Head of caudate nucleus (tissue), 42 donors: ENCODE data around the gene AIF1.
"Not testable (repeated sequence)": the region's sequence is repeated elsewhere in the genome, so short reads cannot be mapped to it uniquely, and the experiment has no call there.

Experiments
- DNase-seq, 42 donors: peaks; one replicate each; pipeline versions ENCODE4 v3.0.0 to v3.0.0-alpha.2; 2020 to 2021; ENCODE audit warnings: mixed read lengths in 7 of 42
- intact Hi-C: fragments of 100-400 bp; cut with DNase I; formaldehyde crosslinking; loops from one replicate; pipeline ENCODE4 v1.15.0; 2022

AIF1 gene

DNA sequence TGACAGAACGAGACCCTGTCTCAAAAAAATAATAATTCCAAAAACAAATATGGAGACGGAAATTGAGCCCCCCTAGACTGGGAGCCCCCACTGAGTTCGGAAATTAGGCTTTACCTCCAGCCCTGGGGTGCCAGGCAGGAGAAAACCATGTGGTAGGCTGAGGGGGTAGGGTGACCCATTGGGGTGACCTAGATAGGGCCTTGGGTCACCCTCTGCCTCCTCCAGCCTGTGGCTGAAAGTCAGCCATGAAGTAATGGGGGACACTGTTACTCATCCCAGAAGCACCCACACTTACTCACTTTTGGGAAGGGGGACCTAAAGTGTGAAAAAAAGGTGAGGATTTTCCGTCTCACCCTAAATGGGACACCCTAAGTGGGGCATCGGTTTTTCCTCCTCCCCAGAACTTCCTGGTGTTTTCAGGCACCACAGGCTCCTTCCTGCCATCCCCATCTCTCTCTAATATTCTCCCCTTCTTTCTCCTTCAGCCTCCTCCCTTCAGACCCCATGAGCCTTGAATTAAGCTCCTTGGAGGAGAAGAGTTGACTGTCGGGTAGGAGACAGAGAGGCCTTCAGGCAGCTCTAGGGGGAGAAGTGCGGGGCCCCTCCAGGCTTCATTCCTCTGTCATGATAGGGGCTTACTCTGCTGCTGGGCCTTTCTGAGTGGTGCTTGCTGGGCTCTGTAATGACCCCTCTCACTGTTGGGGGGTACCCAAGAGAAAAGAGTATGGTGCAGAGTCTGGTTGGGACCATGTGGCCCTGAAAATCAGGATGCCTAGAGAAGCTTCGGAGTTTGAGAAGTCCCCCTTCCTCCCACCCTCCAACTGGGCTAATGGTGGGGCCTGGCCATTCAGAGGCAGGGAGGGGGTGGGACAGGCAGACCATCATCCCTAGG, 35.2 kb upstream of the AIF1 start:
- intact Hi-C loops = no loop called here
- no peak for DNase-seq

DNA sequence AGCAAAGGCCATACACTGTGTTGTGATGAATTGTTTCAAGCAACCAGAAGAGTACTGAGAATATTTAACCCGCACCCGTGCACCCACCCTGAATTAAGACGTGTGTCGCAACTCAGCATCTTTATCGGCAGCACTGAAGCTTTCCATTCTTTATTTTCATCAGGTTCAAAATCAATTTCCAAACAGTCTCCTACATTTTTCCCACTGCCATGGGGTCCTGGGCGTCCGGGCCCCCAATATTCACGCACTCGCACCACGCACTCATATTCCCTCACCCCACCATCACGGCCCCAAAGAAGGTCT, 34.6 kb upstream of the AIF1 start:
- DNase-seq = no peak
- intact Hi-C loops = no loop called here

DNA sequence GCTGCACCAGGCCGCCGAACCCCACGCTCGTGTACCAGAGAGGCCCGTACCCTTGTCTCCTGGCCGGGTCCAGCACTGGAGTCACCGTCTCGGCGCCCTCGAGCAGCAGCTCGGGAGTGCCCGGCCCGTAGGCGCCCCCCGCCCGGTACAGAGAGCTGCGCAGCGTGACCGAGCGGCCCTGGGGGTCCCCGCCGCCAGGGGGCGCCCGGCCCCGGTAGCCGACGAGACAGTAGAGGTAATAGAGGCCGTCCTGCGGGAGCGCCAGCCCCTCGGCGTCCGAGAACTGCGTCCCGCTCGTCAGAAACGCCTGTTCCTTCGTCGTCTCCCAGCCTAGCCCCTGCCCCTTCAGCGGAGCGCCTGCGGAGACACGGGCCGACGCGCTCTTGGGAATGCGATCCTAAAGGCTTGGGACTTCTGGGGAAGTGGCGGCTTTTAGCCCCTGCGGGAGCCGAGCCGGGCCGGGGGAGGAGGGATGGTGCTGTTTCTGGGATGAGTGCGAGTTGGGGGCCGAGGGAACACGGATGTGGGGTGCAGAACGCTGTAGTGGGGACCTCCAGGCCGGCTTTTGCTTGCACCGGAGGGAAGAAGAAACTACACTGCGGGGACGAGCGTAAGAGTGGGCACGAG, 34.1 kb upstream of the AIF1 start:
- DNase-seq = peak; percentile 67 to 95 (median 89)
- intact Hi-C loops = no loop called here

DNA sequence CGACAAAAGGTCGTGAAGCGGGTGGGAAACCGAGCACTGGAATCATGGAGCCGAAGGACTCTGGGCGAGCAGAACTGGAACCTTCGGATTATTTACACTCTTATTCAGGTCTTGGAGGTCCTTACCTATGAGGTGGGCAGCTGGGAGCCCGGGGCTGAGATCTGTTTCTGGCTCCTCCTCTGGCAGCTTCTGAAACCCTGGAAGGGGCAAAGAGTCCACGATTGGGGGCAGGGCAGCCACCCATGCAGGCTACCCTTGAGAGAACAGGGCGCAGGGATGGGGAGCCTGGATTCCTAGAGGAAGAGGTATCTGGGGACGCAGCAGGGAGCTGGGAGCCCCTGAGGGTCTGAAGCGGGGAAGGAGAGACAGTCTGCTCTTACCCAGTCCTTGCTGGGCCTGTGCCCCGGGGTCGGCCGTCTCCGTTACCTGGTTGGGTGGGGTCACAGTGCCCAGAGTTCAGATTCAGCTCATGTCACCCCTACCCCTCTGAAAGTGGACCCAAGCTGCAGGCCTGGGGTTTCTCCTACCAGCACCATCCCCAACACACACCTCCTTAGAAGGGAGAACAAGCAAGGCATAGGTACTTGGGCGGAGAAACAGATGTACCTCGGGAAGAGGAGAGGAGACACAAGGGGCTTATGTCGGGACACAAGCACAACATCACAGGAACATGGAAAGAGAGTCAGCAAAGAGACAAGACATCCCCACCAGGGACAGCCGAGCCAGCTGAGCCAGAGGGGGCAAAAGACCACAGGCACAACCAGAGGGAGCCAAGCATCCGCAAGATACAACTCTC, 33.4 kb upstream of the AIF1 start:
- intact Hi-C loops = no loop called here
- peak in 25 of 42 donors; percentile 12 to 62 (median 28) for DNase-seq

DNA sequence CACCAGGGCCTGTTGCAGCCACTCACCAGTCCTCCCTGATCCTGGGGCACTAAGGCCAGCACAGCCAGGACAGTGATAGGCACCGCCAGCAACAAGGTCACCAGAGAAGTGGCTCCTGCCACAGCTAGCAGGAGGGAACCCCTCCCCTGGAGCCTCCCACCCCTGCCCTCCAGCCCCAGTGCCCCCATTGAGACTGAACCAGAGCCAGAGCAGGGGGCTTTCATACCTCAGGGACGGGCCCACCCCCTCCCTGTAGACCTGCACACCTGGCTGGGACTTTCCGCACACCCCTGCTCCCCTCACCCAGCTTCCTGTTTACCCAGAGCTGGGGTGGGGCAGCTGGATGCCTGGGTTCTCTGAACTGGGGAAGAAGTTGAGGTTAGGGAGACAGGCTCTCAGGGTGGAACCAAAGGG, 32.8 kb upstream of the AIF1 start, which contains the start of gene LTB:
LTB (minus strand) TSS at position 195 of the 414 bp plus-strand sequence; CDS start at position 188, 7 bp downstream.
- no peak for DNase-seq
- intact Hi-C loops = no loop called here

DNA sequence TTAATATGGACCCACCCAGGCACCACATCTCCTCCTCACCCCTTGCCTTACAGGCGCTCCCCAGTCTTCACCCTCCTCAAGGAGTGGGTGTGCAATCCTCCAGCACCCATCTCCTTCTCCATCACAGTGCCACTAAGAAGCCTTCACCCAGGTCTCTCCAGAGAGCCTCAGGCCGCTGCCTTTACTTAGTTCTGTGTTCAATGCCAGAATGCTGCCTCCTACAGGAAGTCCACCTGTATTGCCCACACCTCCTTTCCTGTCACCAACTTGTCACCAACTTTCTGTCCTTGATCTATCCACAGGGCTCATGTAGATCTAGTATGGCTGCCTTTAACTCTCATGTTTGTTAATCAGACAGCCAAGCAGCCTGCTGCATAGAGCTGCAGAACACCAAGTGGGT, 29.5 kb upstream of the AIF1 start:
- intact Hi-C loops = no loop called here
- DNase-seq = no peak

DNA sequence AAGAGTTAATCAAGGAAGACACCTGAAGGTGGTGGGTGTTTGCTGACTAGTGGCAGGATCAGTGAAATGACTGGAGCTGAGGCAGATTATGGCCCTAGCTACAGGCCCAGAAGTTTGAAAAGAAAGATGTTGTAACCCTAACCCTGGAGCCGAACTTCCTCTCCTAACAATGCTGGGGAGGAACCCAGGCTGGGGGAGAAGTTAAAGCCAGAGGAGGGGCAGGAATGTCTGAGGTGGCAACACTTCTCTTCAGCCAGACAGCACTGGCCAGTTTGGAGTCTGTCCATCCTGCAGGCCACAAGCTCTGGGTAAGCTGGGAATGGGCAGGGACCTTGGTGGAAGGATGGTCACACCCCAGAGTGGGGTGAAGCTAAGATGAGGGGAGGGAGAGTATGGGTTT, 29.0 kb upstream of the AIF1 start, which contains the start of gene LST1:
LST1 (plus strand) TSS at position 270 of the 400 bp plus-strand sequence. CDS start 1,023 bp downstream, outside the sequence.
- intact Hi-C loops = no loop called here
- DNase-seq = peak in 6 of 42 donors; percentile 17 to 30 (median 22)

DNA sequence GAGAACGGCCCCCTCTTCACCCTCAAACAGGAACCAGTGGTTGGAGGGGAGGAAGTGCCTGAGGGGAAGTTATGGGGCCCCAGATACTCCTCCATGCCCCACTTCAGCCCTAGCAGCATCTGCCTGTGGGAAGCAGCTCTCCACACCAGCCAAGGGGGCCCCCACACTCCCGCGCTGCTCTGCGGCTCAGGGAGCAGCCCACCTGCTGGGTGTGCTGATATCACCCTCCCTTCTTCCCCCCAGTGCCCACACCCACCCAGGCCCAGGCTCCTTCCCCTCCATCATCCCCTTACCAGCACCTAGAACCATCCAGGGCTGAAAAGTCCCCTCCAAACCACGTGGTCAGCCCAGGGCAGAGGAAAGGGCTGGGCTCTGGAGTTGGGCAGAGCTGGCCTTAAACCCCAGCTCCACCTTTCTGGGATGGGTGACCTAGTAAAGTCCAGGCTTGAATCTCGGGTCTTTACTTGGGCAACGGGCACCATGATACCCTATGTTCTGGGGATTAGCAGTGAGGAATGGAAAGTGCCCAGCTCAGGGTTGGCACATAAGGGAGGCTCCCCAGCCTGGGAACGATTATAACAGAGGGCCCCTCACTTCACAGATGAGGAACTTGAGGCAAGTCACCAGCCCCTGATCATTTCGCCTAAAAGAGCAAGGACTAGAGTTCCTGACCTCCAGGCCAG, 28.3 kb upstream of the AIF1 start:
- intact Hi-C loops = no loop called here
- peak in 13 of 42 donors; percentile 13 to 51 (median 27) for DNase-seq

DNA sequence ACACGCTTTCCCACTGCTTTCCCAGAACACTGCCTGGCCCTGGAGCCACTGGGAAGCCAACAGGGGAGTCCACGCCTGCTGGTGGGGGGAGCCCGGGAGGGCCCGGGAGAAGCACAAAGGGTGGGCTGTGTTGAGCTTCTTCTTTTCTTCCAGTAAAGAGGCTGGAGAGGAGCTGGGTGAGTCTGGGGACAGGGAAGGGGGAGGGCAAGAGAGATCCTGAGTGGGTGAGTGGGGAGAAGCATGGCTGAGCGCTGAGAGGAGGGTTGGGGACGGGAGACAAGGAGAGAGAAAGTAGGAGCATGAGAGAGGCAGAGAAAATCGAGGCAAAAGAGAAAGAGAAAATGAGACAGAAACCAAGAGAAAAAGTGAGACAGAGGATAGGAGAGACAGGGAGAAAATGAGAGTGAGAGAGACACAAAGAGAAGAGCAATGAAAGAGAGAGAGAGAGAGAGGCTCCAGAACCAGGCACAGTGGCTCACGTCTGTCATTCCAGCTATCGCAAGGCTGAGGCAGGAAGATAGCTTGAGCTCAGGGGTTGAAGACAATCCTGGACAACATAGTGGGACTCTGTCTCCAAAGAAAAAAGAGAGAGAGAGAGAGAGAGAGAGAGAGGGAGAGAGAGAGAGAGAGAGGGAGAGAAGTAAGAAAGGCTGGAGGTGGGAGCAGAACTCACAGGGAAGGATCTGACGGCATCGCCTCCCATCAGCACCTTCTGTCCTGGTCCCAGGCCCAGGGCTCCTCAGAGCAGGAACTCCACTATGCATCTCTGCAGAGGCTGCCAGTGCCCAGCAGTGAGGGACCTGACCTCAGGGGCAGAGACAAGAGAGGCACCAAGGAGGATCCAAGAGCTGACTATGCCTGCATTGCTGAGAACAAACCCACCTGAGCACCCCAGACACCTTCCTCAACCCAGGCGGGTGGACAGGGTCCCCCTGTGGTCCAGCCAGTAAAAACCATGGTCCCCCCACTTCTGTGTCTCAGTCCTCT, 26.9 kb upstream of the AIF1 start:
- no peak for DNase-seq
- intact Hi-C loops = no loop called here

DNA sequence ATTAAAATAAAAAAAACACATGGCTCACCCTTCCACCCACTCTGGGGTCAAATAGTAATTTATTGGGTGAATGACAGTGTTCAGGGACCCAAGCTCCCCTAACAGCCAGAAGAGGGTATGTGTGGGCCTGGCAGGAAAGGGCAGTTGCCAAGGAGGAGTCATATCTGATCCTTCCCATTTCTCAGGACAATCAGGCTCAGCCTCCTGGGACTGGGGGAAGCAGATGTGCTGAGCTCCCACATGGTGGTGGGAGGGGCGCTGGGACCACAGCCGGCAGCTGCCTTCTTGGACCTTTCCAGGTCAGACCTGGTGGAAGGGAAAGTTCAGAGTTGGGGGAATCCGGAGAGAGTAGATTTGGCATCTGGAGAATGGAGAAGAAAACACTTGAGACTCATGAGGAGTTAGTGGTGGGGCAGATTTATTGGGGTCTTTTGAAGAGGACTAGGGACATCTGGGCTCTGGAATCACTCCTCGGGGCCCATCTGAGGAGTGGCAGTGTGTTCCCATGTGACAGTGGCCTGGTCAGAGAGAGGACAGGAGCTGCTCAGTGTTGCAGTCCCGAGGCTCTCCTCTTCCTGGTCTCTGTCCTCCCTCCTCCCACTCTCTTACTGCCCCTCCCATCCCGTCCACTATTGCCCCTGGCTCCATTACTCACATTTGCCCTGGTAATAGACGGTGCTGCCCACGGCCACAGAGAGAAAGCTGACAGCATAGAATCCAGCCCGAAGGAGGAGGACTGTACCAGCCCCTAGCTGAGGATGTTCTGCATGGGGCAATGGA, 26.0 kb upstream of the AIF1 start:
- intact Hi-C loops = no loop called here
- no peak for DNase-seq

DNA sequence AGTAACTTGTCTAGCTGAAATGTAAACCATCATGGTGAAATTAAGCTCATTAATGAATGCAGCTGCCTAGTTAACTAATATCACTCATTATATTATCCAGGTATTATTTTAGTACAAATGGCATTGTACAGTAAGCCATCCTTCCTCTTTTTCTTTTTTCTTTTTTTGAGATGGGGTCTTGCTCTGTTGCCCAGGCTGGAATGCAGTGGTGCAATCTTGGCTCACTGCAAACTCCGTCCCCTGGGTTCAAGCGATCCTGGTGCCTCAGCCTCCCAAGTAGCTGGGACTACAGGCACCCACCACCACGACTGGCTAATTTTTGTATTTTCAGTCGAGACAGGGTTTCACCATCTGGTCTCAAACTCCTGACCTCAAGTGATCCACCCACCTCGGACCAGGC, 24.3 kb upstream of the AIF1 start:
- intact Hi-C loops, DNase-seq: not testable (repeated sequence)

DNA sequence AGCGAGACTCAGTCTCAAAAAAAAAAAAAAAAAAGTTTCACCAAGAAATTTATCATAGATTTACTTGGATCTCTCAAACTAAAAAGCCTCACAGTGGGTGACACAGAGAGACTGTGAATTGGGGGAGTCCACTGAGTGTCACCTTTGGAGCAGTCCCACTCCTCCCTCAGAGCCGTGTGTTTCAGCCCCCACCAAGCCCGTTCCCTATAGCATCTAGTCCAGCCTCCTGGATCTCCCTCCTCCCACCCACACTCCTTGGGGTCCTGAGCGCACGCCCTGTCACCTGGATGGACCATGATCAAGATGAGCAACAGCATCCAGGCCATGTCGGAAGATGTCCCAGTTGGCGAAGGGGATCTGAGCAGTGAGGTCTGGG, 22.6 kb upstream of the AIF1 start:
- intact Hi-C loops = no loop called here
- DNase-seq = no peak

DNA sequence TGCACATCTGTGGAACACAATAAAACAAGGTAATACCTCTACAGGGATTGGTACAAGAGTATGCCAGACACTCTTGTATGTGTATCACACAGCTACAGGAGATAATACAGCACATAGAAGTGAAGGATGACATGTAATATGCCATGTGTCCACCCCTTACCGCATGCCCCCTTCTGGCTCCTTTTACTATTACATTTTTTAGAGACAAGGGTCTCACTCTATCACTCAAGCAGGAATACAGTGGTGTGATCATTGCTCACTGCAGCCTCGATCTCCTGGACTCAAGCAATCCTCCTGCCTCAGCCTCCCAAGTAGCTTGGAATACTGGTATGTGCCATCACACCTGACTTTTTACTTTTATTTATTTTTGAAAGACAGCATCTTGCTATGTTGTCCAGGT, 18.0 kb upstream of the AIF1 start:
- DNase-seq = no peak
- intact Hi-C loops = no loop called here

DNA sequence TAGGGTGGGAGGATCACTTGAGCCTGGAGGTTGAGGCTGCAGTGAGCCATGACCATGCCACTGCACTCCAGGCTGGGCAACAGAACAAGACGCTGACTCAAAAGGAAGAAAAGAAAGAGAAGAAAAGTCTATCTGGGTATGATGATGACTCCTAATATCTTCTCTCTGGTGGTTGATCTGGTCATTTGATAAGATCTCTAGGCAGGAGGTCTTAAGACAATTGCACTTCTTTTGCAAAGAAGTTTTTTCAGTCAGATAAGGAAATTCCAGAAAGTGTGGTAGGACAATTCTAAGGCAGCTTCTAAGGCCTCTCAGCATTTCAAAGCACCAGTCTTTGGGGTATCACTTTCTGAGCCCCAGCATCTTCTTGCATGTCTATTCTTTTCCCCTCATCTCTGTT, 7.7 kb upstream of the AIF1 start:
- DNase-seq = no peak
- intact Hi-C loops = no loop called here

DNA sequence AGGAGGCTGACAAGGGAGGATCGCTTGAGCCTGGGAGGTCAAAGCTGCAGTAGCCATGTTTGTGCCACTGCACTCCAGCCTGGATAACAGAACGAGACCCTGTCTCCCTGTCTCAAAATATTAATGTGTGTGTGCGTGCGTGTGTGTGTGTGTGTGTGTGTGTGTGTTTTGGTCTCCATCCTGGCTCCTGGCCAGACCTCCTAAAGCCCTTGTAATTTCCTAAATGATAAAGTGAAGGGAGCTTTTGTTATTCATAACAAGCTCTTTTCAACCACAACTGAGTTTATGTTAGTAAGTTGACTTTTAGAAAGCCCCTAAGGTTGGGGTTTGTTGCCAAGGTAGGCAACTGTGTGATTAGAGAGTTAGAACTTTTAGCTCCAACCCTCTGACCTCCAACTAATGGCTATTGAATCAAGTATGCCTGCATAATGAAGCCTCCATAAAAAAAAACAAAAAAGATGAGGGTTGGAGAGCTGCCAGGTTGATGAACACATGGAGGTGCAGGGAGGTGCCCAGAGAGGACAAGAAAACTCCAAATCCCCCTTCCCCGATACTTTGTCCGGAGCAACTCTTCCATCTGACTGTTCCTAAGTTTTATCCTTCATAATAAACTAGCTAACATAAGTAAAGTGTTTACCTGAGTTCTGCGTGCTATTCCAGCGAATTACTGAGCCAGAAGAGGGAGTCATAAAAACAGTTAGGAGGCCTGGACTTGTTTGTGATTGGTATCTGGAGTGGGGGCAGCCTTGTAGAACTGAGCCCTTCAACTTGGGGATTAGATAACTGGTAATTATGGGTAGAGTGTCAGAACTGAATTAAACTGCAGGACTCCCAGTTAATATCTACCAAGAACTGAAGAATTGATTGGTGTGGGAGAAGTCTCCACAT, 5.3 kb upstream of the AIF1 start:
- intact Hi-C loops = no loop called here

DNA sequence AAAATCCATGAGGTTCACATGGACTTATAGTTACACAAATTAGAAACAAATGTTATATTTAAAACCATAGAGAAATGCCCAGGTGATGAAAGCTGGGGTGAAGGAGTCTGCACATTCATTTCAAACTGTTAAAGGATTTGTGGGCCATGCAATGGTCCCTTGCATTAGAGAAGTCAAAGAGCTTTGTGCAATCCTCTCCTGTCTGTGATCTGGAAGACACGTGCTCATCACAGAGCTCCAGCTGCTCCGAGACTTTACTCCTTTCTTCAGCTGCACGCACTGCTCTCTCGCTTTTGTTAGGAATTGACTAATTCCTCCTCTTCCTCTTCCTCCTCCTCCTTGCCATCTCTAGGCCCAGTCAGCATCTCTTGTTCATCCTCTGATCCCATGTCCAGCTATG, 4.1 kb upstream of the AIF1 start:
- DNase-seq = no peak
- intact Hi-C loops = no loop called here

More for the DNA sequence above, 5.3 kb upstream of the AIF1 start:
- DNase-seq = no peak
